ENCODE measurements around the gene LRRC1.

DNA sequence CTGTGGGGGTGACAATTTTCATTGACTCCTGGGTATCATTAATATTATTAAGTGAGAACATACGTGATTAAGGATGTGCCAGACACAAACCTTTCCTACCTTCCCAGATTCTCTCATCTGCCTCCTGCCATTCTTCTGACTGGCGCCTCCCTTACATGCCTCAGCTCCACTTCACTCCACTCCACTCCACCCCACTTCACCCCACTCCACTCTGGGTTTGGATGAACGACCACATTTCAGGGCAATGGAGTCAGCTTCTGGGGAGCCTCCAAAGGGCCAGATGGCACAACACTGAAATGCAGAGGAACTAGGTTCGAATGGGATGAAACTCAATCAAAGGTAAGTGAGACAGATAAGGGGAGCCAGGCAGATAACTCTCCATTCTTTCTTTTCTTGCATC, 40.5 kb upstream of the LRRC1 start:
- TF ChIP-seq, protein P1, sequence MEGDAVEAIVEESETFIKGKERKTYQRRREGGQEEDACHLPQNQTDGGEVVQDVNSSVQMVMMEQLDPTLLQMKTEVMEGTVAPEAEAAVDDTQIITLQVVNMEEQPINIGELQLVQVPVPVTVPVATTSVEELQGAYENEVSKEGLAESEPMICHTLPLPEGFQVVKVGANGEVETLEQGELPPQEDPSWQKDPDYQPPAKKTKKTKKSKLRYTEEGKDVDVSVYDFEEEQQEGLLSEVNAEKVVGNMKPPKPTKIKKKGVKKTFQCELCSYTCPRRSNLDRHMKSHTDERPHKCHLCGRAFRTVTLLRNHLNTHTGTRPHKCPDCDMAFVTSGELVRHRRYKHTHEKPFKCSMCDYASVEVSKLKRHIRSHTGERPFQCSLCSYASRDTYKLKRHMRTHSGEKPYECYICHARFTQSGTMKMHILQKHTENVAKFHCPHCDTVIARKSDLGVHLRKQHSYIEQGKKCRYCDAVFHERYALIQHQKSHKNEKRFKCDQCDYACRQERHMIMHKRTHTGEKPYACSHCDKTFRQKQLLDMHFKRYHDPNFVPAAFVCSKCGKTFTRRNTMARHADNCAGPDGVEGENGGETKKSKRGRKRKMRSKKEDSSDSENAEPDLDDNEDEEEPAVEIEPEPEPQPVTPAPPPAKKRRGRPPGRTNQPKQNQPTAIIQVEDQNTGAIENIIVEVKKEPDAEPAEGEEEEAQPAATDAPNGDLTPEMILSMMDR (IDR thresholded peaks at IDR 0.05 in 2 of 3, conservative IDR thresholded peaks at IDR 0.05 in 1 of 3; ENCODE audit: control insufficient read depth in 2 of 3, extremely low read depth in 1 of 3, insufficient read depth in 1 of 3, low read depth in 3 of 3, low read length in 3 of 3) = no peak
- TF ChIP-seq MYC (IDR thresholded peaks at IDR 0.05; ENCODE audit: insufficient read depth, insufficient read length, insufficient replicate concordance, low read length, severe bottlenecking) (no peak), NR2F1 (conservative IDR thresholded peaks at IDR 0.05) (no peak), POLR2AphosphoS5 (IDR thresholded peaks at IDR 0.05; ENCODE audit: low read length) (no peak), EGR1 (IDR thresholded peaks at IDR 0.05; ENCODE audit: borderline replicate concordance in 1 of 2, low read depth in 2 of 2, low read length in 2 of 2) (no peak), HDAC2 (IDR thresholded peaks at IDR 0.05) (no peak), BCL11A (IDR thresholded peaks at IDR 0.05; ENCODE audit: low read depth, low read length) (no peak)

Measured in GM12878 (cell line).